Ovary (tissue), 9 donors: ENCODE data around the gene CFAP61. TPM values are rescaled to one million over a fixed set of nuclear protein-coding genes. Genes with fewer than 3 reads are reported as not detected.

ENCODE experiments used
- DNase-seq, 5 donors: peaks; one replicate each; pipeline ENCODE4 v3.0.0-alpha.2; 2019 to 2020
- H3K27ac ChIP-seq, 2 donors: fragments of 200-600 bp; one replicate each; pipeline versions ENCODE4 v1.5.1 to v1.8.0; 2019 to 2022
- H3K27me3 ChIP-seq: fragments of 200-600 bp; one replicate; pipeline ENCODE4 v1.8.0; 2022
- H3K36me3 ChIP-seq: fragments of 200-600 bp; sonication (generic); one replicate; pipeline ENCODE4 v1.5.1; 2019
- H3K4me1 ChIP-seq: one replicate; pipeline ENCODE4 v1.8.1; 2013; ENCODE audit warnings: mild to moderate bottlenecking, moderate library complexity; ENCODE audit not compliant: insufficient read depth
- H3K4me3 ChIP-seq: fragments of 200-600 bp; sonication (generic); one replicate; pipeline ENCODE4 v1.5.1; 2017
- H3K9me3 ChIP-seq, 2 donors: fragments of 200-600 bp in 1 of 2; sonication (generic) in 1 of 2; one replicate each; pipeline versions ENCODE4 v1.5.1 to v1.8.1; 2013 to 2019; ENCODE audit warnings: mild to moderate bottlenecking in 1 of 2, moderate library complexity in 1 of 2
- EP300 ChIP-seq: sonication (generic); formaldehyde crosslinking; IDR thresholded peaks from one replicate; pipeline ENCODE4 v1.6.1; 2017; ENCODE audit warnings: antibody characterized with exemption
- POLR2A ChIP-seq: fragments of 450-650 bp; IDR thresholded peaks from one replicate; pipeline ENCODE4 v1.6.1; 2017; ENCODE audit warnings: antibody characterized with exemption, mild to moderate bottlenecking, moderate library complexity
- WGBS, 3 donors: extraction: QIAGEN DNeasy Blood & Tissue Kit in 1 of 3; methylation state at CpG; one replicate each; pipeline versions ENCODE4 v1.1.5 to v1.1.7; 2013 to 2017; 5-methylcytosine and 5-hydroxymethylcytosine counted together
- intact Hi-C, 4 donors: fragments of 100-400 bp; cut with DNase I; formaldehyde crosslinking; loops; one replicate each; pipeline versions ENCODE4 v1.11.0 to v1.15.1; 2022 to 2023
- polyA plus RNA-seq, 2 donors: library from polyadenylated mRNA; stranded (reverse); fragments of 200-250 nt in 1 of 2; fragments of 350-450 nt in 1 of 2; fragmentation: Illumina TruSeq in 1 of 2; extraction: RNeasy Lipid Tissue Mini Kit (QIAGEN cat#74804) in 1 of 2; gene quantifications; one replicate each; pipeline ENCODE4 v1.2.3, GENCODE V29; 2013 to 2014
- total RNA-seq, 7 donors: library from RNA; depleted of rRNA in 2 of 7; stranded (reverse); fragments of >200 nt in 2 of 7; fragmentation: NEBNext Ultra II Directional in 3 of 7; extraction: Animal tissue kit (Norgen Biotek cat#: 25700) in 3 of 7; gene quantifications; one replicate each; pipeline versions ENCODE4 v1.1.0 to v1.2.4, GENCODE V29; 2016 to 2023
- TF ChIP-seq, protein P1 (sequence below), 3 donors: fragments of 450-650 bp in 2 of 3; fragments of 200-600 bp in 1 of 3; IDR thresholded peaks; one replicate each; pipeline versions ENCODE4 v1.5.1 to v1.8.0; 2016 to 2022; ENCODE audit warnings: antibody characterized with exemption in 3 of 3, mild to moderate bottlenecking in 1 of 3
- donor health status: DM: no; HTN: no; CAD: no; lungs with moderate emphysema.
- donor health status: DM: no; HTN: no; CAD: no.
- donor health status: Bipolar disorder and iron deficiency.
- donor health status: DM: yes; HTN: yes; CAD: no.
- donor health status: DM: no; HTN: no; CAD: no.
- donor health status: DM: yes; HTN: yes; CAD: no.

The CFAP61 gene
- total and polyA plus RNA-seq, 9 donors = 0.12 to 13.1 (median 0.96) TPM; not detected in 1

- TF ChIP-seq, protein P1, sequence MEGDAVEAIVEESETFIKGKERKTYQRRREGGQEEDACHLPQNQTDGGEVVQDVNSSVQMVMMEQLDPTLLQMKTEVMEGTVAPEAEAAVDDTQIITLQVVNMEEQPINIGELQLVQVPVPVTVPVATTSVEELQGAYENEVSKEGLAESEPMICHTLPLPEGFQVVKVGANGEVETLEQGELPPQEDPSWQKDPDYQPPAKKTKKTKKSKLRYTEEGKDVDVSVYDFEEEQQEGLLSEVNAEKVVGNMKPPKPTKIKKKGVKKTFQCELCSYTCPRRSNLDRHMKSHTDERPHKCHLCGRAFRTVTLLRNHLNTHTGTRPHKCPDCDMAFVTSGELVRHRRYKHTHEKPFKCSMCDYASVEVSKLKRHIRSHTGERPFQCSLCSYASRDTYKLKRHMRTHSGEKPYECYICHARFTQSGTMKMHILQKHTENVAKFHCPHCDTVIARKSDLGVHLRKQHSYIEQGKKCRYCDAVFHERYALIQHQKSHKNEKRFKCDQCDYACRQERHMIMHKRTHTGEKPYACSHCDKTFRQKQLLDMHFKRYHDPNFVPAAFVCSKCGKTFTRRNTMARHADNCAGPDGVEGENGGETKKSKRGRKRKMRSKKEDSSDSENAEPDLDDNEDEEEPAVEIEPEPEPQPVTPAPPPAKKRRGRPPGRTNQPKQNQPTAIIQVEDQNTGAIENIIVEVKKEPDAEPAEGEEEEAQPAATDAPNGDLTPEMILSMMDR (IDR thresholded peaks at IDR 0.05) = no peak
- TF ChIP-seq EP300 = no peak
- no peak for TF ChIP-seq POLR2A
- 85 to 88% (median 87%) methylated on average over 16 of the region's 16 CpGs for WGBS, 3 donors
- no peaks in the 10 kb centered on the region for H3K27me3 ChIP-seq
These were observed 288.1 kb downstream of the CFAP61 start for GRCh38 chr20:20340443-20340842.

GRCh38 chr20:20341371-20341770 lies 289.0 kb downstream of the CFAP61 start:
- DNase-seq = no peak
- no peaks in the 10 kb centered on the region for H3K27me3 ChIP-seq
- H3K4me3 ChIP-seq = no peak overlapping the region
- H3K36me3 ChIP-seq = no peaks in the 10 kb centered on the region
- intact Hi-C loops = no loop called here
- no peaks in the 10 kb centered on the region for H3K4me1 ChIP-seq
- H3K9me3 ChIP-seq = no peaks in the 10 kb centered on the region
- WGBS, 3 donors = 42 to 51% (median 45%) methylated on average over 4 of the region's 4 CpGs
- no peak overlapping the region for H3K27ac ChIP-seq
- TF ChIP-seq, protein P1 (IDR thresholded peaks at IDR 0.05) = no peak
- TF ChIP-seq EP300 (no peak), POLR2A (no peak)

More at GRCh38 chr20:20340443-20340842, 288.1 kb downstream of the CFAP61 start:
- H3K27ac ChIP-seq = no peak overlapping the region
- no peak overlapping the region for H3K4me3 ChIP-seq
- no peak for DNase-seq
- H3K36me3 ChIP-seq = no peaks in the 10 kb centered on the region
- intact Hi-C loops = no loop called here
- H3K4me1 ChIP-seq = no peaks in the 10 kb centered on the region
- no peaks in the 10 kb centered on the region for H3K9me3 ChIP-seq

- 44 to 55% (median 50%) methylated on average over 5 of the region's 5 CpGs for WGBS, 3 donors
- no peak for DNase-seq
- Histone ChIP-seq H3K36me3 (no peaks in the 10 kb centered on the region), H3K27ac (no peak overlapping the region), H3K9me3 (no peaks in the 10 kb centered on the region), H3K4me3 (no peak overlapping the region), H3K4me1 (no peaks in the 10 kb centered on the region), H3K27me3 (no peaks in the 10 kb centered on the region)
- TF ChIP-seq, protein P1 (IDR thresholded peaks at IDR 0.05) = no peak
- no peak for TF ChIP-seq EP300
- no peak for TF ChIP-seq POLR2A
- intact Hi-C loops = no loop called here
These were observed 289.7 kb downstream of the CFAP61 start for GRCh38 chr20:20342066-20342465.

DNA sequence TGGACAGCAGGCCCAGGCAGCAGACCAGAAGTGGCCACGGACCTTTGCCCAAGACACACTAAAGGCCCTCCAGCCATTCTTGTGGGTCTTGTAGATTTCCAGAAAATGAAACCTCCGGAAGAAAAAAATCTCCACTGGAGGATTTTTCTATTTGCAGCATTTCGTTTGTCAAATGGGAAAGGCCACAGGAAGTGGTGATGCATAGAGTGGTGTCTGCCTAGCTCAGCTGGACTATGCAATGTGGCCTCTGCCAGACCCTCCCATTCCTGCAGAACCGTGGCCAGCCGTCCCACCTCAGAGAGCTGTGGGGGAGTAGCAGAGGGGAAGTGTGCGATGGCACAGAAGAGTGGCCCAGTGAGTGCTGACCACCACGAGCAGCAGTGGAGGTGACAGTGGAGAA lies 291.6 kb downstream of the CFAP61 start:
- Histone ChIP-seq H3K4me3 (no peak overlapping the region), H3K27ac (no peak overlapping the region), H3K4me1 (no peaks in the 10 kb centered on the region), H3K9me3 (no peaks in the 10 kb centered on the region), H3K36me3 (no peaks in the 10 kb centered on the region), H3K27me3 (no peaks in the 10 kb centered on the region)
- 46 to 48% (median 48%) methylated on average over 7 of the region's 7 CpGs for WGBS, 3 donors
- TF ChIP-seq POLR2A (no peak), EP300 (no peak)
- TF ChIP-seq, protein P1 (IDR thresholded peaks at IDR 0.05) = no peak
- DNase-seq = no peak
- intact Hi-C loops = no loop called here

- H3K27me3 ChIP-seq = no peaks in the 10 kb centered on the region
- H3K4me3 ChIP-seq = no peak overlapping the region
- intact Hi-C loops = no loop called here
- no peak overlapping the region for H3K27ac ChIP-seq
- TF ChIP-seq POLR2A (no peak), EP300 (no peak)
- TF ChIP-seq, protein P1 (IDR thresholded peaks at IDR 0.05) = no peak
- H3K36me3 ChIP-seq = no peaks in the 10 kb centered on the region
- H3K9me3 ChIP-seq = no peaks in the 10 kb centered on the region
- no peak for DNase-seq
- no peaks in the 10 kb centered on the region for H3K4me1 ChIP-seq
- WGBS, 3 donors = 79 to 84% (median 82%) methylated on average over 4 of the region's 4 CpGs
These were observed 292.1 kb downstream of the CFAP61 start for GRCh38 chr20:20344476-20344875.
